Measurements from ENCODE around the gene SRSF7. TPM values are rescaled to one million over a fixed set of nuclear protein-coding genes. Genes with fewer than 3 reads are reported as not detected.
"Not testable (repeated sequence)": the region's sequence is repeated elsewhere in the genome, so short reads cannot be mapped to it uniquely, and the experiment has no call there.

SRSF7 gene
- 100 to 1,000 TPM; 194 to 309 TPM for total RNA-seq

- H3K27me3 Mint-ChIP-seq: no peaks in the 10 kb centered on the region
- POLR2A ChIA-PET: interaction anchor here (0.5 to 1.8 kb wide), 42 partner anchors 9 to 1479 kb away, joined by 3 to 26 read pairs (median 4); partner anchors contain the start of genes DHX57, GALM, GEMIN6 and HNRNPLL
- CTCF ChIA-PET: interaction anchor here (0.6 to 2.3 kb wide), 10 partner anchors 10 to 364 kb away, joined by 3 to 10 read pairs (median 4); no protein-coding TSS in a partner anchor
- peak within 1 kb of the TSS; percentile 100 for H3K27ac Mint-ChIP-seq
- H3K4me3 Mint-ChIP-seq: peak within 1 kb of the TSS; percentile 94
- H3K9me3 Mint-ChIP-seq (ENCODE audit: low read depth): no peaks in the 10 kb centered on the region
- DNase-seq: peak; percentile 98
- peaks cover 49% of the 10 kb centered on the region for H3K36me3 Mint-ChIP-seq (ENCODE audit: low read depth)
- peaks cover 51% of the 10 kb centered on the region for H3K4me1 Mint-ChIP-seq
- intact Hi-C loops (cut with DNase I, micrococcal nuclease): loop anchor here (1.0 to 10.0 kb wide), 11 partner anchors 27 to 1784 kb away; partner anchors contain the start of genes ATL2 (in 2 of the 2), GEMIN6 (in 2 of the 2), GPATCH11 (in 1 of the 2) and HEATR5B (in 1 of the 2)
- ATAC-seq: peak; percentile 83
Observed at GRCh38 chr2:38750891-38751595, at the start of gene SRSF7. TSS of gene SRSF7 (minus strand) at chr2:38751361. CDS start at chr2:38751256, 105 bp downstream.

- intact Hi-C loops (cut with DNase I, micrococcal nuclease): no loop called here
- Mint-ChIP-seq H3K27ac (no peak overlapping the region), H3K9me3 (ENCODE audit: low read depth) (no peaks in the 10 kb centered on the region), H3K4me3 (no peak overlapping the region), H3K27me3 (no peaks in the 10 kb centered on the region), H3K36me3 (ENCODE audit: low read depth) (peaks cover 12% of the 10 kb centered on the region), H3K4me1 (no peaks in the 10 kb centered on the region)
- no peak for ATAC-seq
- no peak for DNase-seq
- ChIA-PET CTCF (no interaction called here), POLR2A (no interaction called here)
Observed at GRCh38 chr2:38797953-38798352, 46.8 kb upstream of the SRSF7 start.

GRCh38 chr2:38797250-38797676 lies 46.1 kb upstream of the SRSF7 start:
- Mint-ChIP-seq H3K4me3 (no peak overlapping the region), H3K4me1 (no peaks in the 10 kb centered on the region), H3K36me3 (ENCODE audit: low read depth) (peaks cover 12% of the 10 kb centered on the region), H3K27me3 (no peaks in the 10 kb centered on the region), H3K27ac (no peak overlapping the region), H3K9me3 (ENCODE audit: low read depth) (no peaks in the 10 kb centered on the region)
- ChIA-PET CTCF (interaction anchor here (1.1 kb wide), 1 partner anchor 41 kb away, joined by 3 read pairs; no protein-coding TSS in a partner anchor), POLR2A (no interaction called here)
- DNase-seq: no peak
- intact Hi-C loops (cut with DNase I, micrococcal nuclease): no loop called here
- no peak for ATAC-seq

- H3K4me3 Mint-ChIP-seq; ATAC-seq; H3K27me3 Mint-ChIP-seq; H3K27ac Mint-ChIP-seq; H3K9me3 Mint-ChIP-seq (ENCODE audit: low read depth); intact Hi-C loops (cut with DNase I, micrococcal nuclease); CTCF ChIA-PET; H3K4me1 Mint-ChIP-seq; H3K36me3 Mint-ChIP-seq (ENCODE audit: low read depth); DNase-seq: not testable (repeated sequence)
- POLR2A ChIA-PET: interaction anchor here (0.6 kb wide), 1 partner anchor 11 kb away, joined by 3 read pairs; no protein-coding TSS in a partner anchor
Observed at GRCh38 chr2:38795016-38795415, 43.9 kb upstream of the SRSF7 start.

- intact Hi-C loops (cut with DNase I, micrococcal nuclease): no loop called here
- H3K36me3 Mint-ChIP-seq (ENCODE audit: low read depth): peaks cover 9% of the 10 kb centered on the region
- DNase-seq (no peak), ATAC-seq (no peak)
- no peaks in the 10 kb centered on the region for H3K4me1 Mint-ChIP-seq
- no peak overlapping the region for H3K27ac Mint-ChIP-seq
- no peak overlapping the region for H3K4me3 Mint-ChIP-seq
- ChIA-PET CTCF (no interaction called here), POLR2A (no interaction called here)
- H3K27me3 Mint-ChIP-seq: no peaks in the 10 kb centered on the region
- no peaks in the 10 kb centered on the region for H3K9me3 Mint-ChIP-seq (ENCODE audit: low read depth)
Observed at GRCh38 chr2:38794235-38794946, 43.2 kb upstream of the SRSF7 start.

- intact Hi-C loops (cut with DNase I, micrococcal nuclease): no loop called here
- no peaks in the 10 kb centered on the region for H3K27me3 Mint-ChIP-seq
- no peaks in the 10 kb centered on the region for H3K9me3 Mint-ChIP-seq (ENCODE audit: low read depth)
- CTCF ChIA-PET: no interaction called here
- no peaks in the 10 kb centered on the region for H3K4me1 Mint-ChIP-seq
- H3K4me3 Mint-ChIP-seq: no peak overlapping the region
- H3K36me3 Mint-ChIP-seq (ENCODE audit: low read depth): peaks cover 9% of the 10 kb centered on the region
- DNase-seq: no peak
- ATAC-seq: no peak
- no peak overlapping the region for H3K27ac Mint-ChIP-seq
- POLR2A ChIA-PET: no interaction called here
Observed at GRCh38 chr2:38793511-38793910, 42.4 kb upstream of the SRSF7 start.

- Mint-ChIP-seq H3K4me3 (no peak overlapping the region), H3K27me3 (no peaks in the 10 kb centered on the region), H3K9me3 (ENCODE audit: low read depth) (no peaks in the 10 kb centered on the region), H3K36me3 (ENCODE audit: low read depth) (peaks cover 4% of the 10 kb centered on the region), H3K4me1 (no peaks in the 10 kb centered on the region), H3K27ac (no peak overlapping the region)
- DNase-seq (no peak), ATAC-seq (no peak)
- intact Hi-C loops (cut with DNase I, micrococcal nuclease): no loop called here
- ChIA-PET POLR2A (no interaction called here), CTCF (no interaction called here)
Observed at GRCh38 chr2:38792751-38793150, 41.6 kb upstream of the SRSF7 start.

GRCh38 chr2:38792321-38792720 lies 41.2 kb upstream of the SRSF7 start:
- H3K4me3 Mint-ChIP-seq; H3K4me1 Mint-ChIP-seq; ATAC-seq; DNase-seq; H3K27ac Mint-ChIP-seq; H3K36me3 Mint-ChIP-seq (ENCODE audit: low read depth); intact Hi-C loops (cut with DNase I, micrococcal nuclease); H3K27me3 Mint-ChIP-seq; H3K9me3 Mint-ChIP-seq (ENCODE audit: low read depth); POLR2A ChIA-PET; CTCF ChIA-PET: not testable (repeated sequence)

GRCh38 chr2:38791744-38792143 lies 40.6 kb upstream of the SRSF7 start:
- ATAC-seq (no peak), DNase-seq (no peak)
- H3K9me3 Mint-ChIP-seq (ENCODE audit: low read depth): no peaks in the 10 kb centered on the region
- ChIA-PET CTCF (no interaction called here), POLR2A (no interaction called here)
- intact Hi-C loops (cut with DNase I, micrococcal nuclease): no loop called here
- no peak overlapping the region for H3K4me3 Mint-ChIP-seq
- H3K27ac Mint-ChIP-seq: no peak overlapping the region
- H3K4me1 Mint-ChIP-seq: no peaks in the 10 kb centered on the region
- no peaks in the 10 kb centered on the region for H3K36me3 Mint-ChIP-seq (ENCODE audit: low read depth)
- no peaks in the 10 kb centered on the region for H3K27me3 Mint-ChIP-seq

GRCh38 chr2:38789691-38790090 lies 38.5 kb upstream of the SRSF7 start:
- Mint-ChIP-seq H3K9me3 (ENCODE audit: low read depth) (no peaks in the 10 kb centered on the region), H3K4me3 (no peak overlapping the region), H3K27ac (no peak overlapping the region), H3K27me3 (no peaks in the 10 kb centered on the region), H3K36me3 (ENCODE audit: low read depth) (no peaks in the 10 kb centered on the region), H3K4me1 (no peaks in the 10 kb centered on the region)
- CTCF ChIA-PET: no interaction called here
- intact Hi-C loops (cut with DNase I, micrococcal nuclease): no loop called here
- POLR2A ChIA-PET: no interaction called here
- DNase-seq (no peak), ATAC-seq (no peak)

GRCh38 chr2:38788306-38788705 lies 37.1 kb upstream of the SRSF7 start:
- ChIA-PET POLR2A (no interaction called here), CTCF (no interaction called here)
- ATAC-seq (no peak), DNase-seq (no peak)
- Mint-ChIP-seq H3K36me3 (ENCODE audit: low read depth) (no peaks in the 10 kb centered on the region), H3K4me1 (no peaks in the 10 kb centered on the region), H3K27ac (no peak overlapping the region), H3K4me3 (no peak overlapping the region), H3K27me3 (no peaks in the 10 kb centered on the region), H3K9me3 (ENCODE audit: low read depth) (no peaks in the 10 kb centered on the region)
- intact Hi-C loops (cut with DNase I, micrococcal nuclease): no loop called here

GRCh38 chr2:38783586-38783985 lies 32.4 kb upstream of the SRSF7 start:
- Mint-ChIP-seq H3K4me1 (peaks cover 7% of the 10 kb centered on the region), H3K36me3 (ENCODE audit: low read depth) (peaks cover 21% of the 10 kb centered on the region), H3K27me3 (no peaks in the 10 kb centered on the region), H3K4me3 (no peak overlapping the region), H3K27ac (no peak overlapping the region), H3K9me3 (ENCODE audit: low read depth) (no peaks in the 10 kb centered on the region)
- ATAC-seq (no peak), DNase-seq (no peak)
- ChIA-PET CTCF (interaction anchor here (1.0 kb wide), 1 partner anchor 43 kb away, joined by 4 read pairs; no protein-coding TSS in a partner anchor), POLR2A (interaction anchor here (0.7 to 1.2 kb wide), 2 partner anchors 11 to 32 kb away, joined by 4 to 10 read pairs; partner anchors contain the start of gene SRSF7)
- intact Hi-C loops (cut with DNase I, micrococcal nuclease): no loop called here
